ENCODE data around the gene GIGYF2. TPM values are rescaled to one million over a fixed set of nuclear protein-coding genes. Genes with fewer than 3 reads are reported as not detected.

The GIGYF2 gene
- total RNA-seq, 1 donor from 2014 or later: 61.1 TPM

DNA sequence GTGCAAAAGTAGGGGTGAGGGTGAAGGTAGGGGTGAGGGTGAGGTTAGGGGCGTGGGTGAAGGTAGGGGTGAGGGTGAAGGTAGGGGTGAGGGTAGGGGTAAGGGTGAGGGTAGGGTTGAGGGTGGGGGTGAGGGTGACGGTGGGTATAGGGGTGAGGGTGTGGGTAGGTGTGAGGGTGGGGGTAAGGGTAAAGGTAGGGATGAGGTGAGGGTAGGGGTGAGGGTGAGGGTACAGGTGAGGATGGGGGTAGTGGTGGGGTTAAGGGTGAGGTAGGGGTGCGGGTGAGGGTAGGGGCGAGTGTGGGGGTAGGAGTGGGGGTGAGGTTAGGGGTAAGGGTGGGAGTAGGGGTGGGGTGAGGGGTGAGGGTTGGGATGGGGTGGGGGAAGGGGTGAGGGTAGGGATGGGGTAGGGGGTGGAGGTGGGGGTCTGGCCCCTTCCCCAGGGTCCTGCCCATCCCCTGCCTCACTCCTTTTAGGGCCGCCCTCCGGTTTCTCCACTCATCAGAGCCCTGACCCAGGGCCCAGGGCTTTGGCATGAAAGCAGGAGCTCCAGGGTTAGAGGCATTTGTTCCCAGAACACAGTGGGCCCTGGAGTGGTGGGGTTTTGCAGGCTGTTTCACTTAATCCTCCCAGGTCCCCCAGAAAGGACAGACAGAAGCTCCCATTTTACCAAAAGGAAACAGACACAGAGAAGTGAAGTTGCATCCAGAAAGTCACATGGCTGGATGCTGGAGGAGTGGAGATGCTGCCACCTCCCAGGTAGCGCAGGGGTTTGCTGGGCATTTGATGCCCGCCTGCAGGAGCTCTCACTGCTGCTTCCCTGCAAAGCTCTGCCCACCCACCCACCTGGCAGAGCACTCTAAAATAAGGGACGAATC is 199.8 kb downstream of the GIGYF2 start:
- Mint-ChIP-seq H3K27me3 (ENCODE audit: unreplicated experiment) (peaks cover 4% of the 10 kb centered on the region), H3K36me3 (ENCODE audit: low read depth, unreplicated experiment) (peaks cover 2% of the 10 kb centered on the region), H3K9me3 (ENCODE audit: unreplicated experiment) (no peaks in the 10 kb centered on the region), H3K4me3 (ENCODE audit: unreplicated experiment) (no peak overlapping the region), H3K27ac (ENCODE audit: unreplicated experiment) (no peak overlapping the region), H3K4me1 (ENCODE audit: unreplicated experiment) (peaks cover 4% of the 10 kb centered on the region)
- no peak for DNase-seq (ENCODE audit: low spot score)
- TF ChIP-seq, protein P1, sequence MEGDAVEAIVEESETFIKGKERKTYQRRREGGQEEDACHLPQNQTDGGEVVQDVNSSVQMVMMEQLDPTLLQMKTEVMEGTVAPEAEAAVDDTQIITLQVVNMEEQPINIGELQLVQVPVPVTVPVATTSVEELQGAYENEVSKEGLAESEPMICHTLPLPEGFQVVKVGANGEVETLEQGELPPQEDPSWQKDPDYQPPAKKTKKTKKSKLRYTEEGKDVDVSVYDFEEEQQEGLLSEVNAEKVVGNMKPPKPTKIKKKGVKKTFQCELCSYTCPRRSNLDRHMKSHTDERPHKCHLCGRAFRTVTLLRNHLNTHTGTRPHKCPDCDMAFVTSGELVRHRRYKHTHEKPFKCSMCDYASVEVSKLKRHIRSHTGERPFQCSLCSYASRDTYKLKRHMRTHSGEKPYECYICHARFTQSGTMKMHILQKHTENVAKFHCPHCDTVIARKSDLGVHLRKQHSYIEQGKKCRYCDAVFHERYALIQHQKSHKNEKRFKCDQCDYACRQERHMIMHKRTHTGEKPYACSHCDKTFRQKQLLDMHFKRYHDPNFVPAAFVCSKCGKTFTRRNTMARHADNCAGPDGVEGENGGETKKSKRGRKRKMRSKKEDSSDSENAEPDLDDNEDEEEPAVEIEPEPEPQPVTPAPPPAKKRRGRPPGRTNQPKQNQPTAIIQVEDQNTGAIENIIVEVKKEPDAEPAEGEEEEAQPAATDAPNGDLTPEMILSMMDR (IDR thresholded peaks at IDR 0.05; ENCODE audit: unreplicated experiment): no peak

DNA sequence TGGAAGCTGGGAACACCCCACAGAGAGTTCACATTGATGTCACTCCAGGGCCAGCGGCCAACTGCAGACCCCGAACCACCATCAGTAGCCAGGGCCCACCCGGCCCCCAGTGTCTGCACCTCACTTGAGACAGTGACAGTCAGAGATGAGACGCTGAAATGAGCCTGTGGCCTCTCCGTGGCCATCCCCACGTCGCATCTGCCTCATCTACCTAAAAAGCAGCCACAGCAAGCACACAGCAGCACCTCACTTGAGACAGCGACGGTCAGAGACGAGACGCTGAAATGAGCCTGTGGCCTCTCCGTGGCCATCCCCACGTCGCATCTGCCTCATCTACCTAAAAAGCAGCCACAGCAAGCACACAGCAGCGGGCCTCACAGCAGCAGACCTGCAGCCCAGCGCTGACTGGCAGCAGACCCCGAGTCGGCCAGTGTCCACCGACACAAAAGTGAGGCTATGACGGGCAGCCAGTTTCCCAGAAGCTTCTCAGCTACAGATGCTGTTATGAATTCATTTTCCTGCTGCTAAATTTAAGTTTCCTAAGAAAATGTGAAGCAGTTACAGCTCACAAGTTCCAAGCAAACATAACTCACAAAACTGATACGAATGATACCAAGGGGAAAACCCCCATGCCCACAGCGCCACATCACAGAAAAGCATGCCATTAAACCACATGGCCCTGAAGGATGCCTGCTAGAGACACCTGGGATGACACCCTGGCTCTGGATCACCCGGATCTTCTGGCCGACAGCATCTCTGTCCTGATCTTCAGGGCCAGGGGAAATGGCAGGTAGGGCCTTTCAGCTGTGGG is 200.7 kb downstream of the GIGYF2 start:
- H3K27ac Mint-ChIP-seq (ENCODE audit: unreplicated experiment): no peak overlapping the region
- H3K4me1 Mint-ChIP-seq (ENCODE audit: unreplicated experiment): peaks cover 4% of the 10 kb centered on the region
- TF ChIP-seq, protein P1 (IDR thresholded peaks at IDR 0.05; ENCODE audit: unreplicated experiment): no peak
- DNase-seq (ENCODE audit: low spot score): no peak
- H3K4me3 Mint-ChIP-seq (ENCODE audit: unreplicated experiment): no peak overlapping the region
- H3K36me3 Mint-ChIP-seq (ENCODE audit: low read depth, unreplicated experiment): no peaks in the 10 kb centered on the region
- peaks cover 4% of the 10 kb centered on the region for H3K27me3 Mint-ChIP-seq (ENCODE audit: unreplicated experiment)
- no peaks in the 10 kb centered on the region for H3K9me3 Mint-ChIP-seq (ENCODE audit: unreplicated experiment)

DNA sequence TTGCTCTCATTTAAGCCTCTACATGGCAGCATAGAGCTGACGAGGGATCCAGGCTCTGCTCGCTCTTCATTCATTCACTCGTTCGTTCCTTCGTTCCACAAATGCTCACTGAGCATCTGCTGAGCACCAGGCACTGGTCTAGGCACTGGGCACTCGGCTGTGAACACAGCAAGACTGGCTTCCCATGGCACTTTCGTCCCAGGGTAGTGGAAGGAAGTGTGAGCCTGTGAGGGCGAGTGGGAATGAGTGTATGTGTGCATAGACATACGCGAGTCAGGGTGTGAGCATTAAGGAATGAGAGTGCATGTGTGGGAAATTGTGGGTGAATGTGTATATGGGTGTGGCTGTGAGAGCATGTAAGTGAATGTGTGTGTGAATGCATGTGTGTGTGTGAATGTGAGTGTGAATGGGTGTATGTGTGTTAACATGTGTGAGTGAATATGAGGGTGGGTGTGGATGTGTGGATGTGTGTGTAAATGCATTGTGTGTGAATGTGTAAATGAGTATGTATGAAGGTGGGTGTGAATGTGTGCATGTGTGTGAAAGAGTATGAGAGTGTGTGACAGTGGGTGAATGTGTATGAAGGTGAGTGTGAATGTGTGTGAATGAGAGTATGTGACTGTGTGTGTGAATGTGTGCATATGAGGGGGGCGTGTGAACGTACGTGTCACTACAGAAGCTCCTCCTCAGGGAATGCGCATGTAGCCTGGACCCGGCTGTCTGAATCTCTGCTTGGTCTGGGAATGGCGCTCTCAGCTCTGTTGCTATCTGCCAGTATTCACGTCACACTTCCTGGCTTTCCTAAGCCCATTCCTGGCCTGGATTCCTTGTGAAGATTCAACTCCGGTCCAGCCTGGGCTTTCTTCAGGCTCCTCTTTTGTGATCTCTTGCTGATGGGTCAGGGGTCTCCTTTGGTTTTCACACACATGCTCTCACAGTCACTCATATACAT is 201.7 kb downstream of the GIGYF2 start:
- Mint-ChIP-seq H3K27ac (ENCODE audit: unreplicated experiment) (no peak overlapping the region), H3K9me3 (ENCODE audit: unreplicated experiment) (no peaks in the 10 kb centered on the region), H3K4me1 (ENCODE audit: unreplicated experiment) (peaks cover 4% of the 10 kb centered on the region), H3K27me3 (ENCODE audit: unreplicated experiment) (peaks cover 4% of the 10 kb centered on the region), H3K4me3 (ENCODE audit: unreplicated experiment) (no peak overlapping the region), H3K36me3 (ENCODE audit: low read depth, unreplicated experiment) (no peaks in the 10 kb centered on the region)
- TF ChIP-seq, protein P1 (IDR thresholded peaks at IDR 0.05; ENCODE audit: unreplicated experiment): no peak
- DNase-seq (ENCODE audit: low spot score): no peak

DNA sequence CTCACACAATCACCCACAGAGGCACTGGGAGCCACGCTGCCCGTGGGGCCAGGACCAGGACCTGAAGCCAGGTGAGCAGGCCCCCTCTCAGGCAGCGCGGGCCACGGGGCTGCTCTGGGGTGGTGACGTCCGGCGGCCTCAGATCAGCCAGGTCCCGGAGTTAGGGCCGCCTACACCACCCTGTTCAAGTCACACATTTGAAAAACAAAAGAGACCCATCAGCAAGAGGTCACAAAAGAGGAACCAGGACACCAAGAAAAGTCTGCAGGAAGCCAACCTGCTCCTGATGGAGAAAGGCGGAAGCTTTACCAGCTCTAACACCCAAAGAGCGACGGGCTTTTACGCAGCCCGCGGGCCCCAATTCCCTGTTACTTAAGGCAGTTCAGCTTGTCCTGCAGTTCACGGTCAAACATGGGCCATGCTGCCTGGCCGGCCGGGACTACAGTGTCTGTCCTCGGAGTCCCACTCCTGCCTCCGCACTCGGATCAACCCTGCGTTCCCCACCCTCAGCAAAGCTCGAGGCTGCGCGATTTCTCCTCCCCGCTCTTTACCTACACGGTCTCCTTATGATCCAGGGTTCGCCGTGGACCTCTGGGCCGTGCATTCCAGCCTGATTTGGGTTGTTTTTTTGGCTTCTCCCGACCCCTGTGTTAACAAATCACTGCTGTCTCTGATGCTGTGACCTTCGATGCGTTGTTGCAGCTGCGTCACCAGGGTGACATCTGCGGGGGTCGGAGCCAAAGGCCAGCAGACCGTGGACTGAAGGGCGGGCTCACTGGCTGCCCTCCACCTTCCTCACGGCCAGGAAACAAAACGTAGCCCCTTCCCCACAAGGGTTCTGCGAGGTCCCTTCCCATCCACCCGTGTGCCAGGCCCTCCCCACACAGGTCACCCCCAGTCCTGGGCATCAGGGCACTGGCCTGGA is 203.9 kb downstream of the GIGYF2 start:
- H3K36me3 Mint-ChIP-seq (ENCODE audit: low read depth, unreplicated experiment): no peaks in the 10 kb centered on the region
- H3K27ac Mint-ChIP-seq (ENCODE audit: unreplicated experiment): no peak overlapping the region
- H3K9me3 Mint-ChIP-seq (ENCODE audit: unreplicated experiment): no peaks in the 10 kb centered on the region
- TF ChIP-seq, protein P1 (IDR thresholded peaks at IDR 0.05; ENCODE audit: unreplicated experiment): no peak
- no peak overlapping the region for H3K4me3 Mint-ChIP-seq (ENCODE audit: unreplicated experiment)
- DNase-seq (ENCODE audit: low spot score): no peak
- peaks cover 4% of the 10 kb centered on the region for H3K27me3 Mint-ChIP-seq (ENCODE audit: unreplicated experiment)
- H3K4me1 Mint-ChIP-seq (ENCODE audit: unreplicated experiment): peaks cover 4% of the 10 kb centered on the region
